ENCODE results near the gene GAA.

GAA gene

GRCh38 chr17:80104321-80104955, 3.1 kb downstream of the GAA start:
- no peak for DNase-seq (ENCODE audit: low read depth)
- TF ChIP-seq CTCF (conservative IDR thresholded peaks at IDR 0.05; ENCODE audit: control insufficient read depth, insufficient read depth, low read depth, low read length): no peak
- no peak overlapping the region for H3K4me3 ChIP-seq (ENCODE audit: control insufficient read depth, low read depth, low read length)

- H3K4me3 ChIP-seq (ENCODE audit: control insufficient read depth, low read depth, low read length): no peak overlapping the region
- no peak for DNase-seq (ENCODE audit: low read depth)
- TF ChIP-seq CTCF (conservative IDR thresholded peaks at IDR 0.05; ENCODE audit: control insufficient read depth, insufficient read depth, low read depth, low read length): no peak
Measured at GRCh38 chr17:80104956-80105375, 3.6 kb downstream of the GAA start.

- no peak overlapping the region for H3K4me3 ChIP-seq (ENCODE audit: control insufficient read depth, low read depth, low read length)
- DNase-seq (ENCODE audit: low read depth): no peak
Measured at GRCh38 chr17:80105762-80106161, 4.4 kb downstream of the GAA start.

GRCh38 chr17:80106176-80106575, 4.8 kb downstream of the GAA start:
- no peak for TF ChIP-seq CTCF (conservative IDR thresholded peaks at IDR 0.05; ENCODE audit: control insufficient read depth, insufficient read depth, low read depth, low read length)
- H3K4me3 ChIP-seq (ENCODE audit: control insufficient read depth, low read depth, low read length): no peak overlapping the region
- no peak for DNase-seq (ENCODE audit: low read depth)

More at GRCh38 chr17:80105762-80106161, 4.4 kb downstream of the GAA start:
- no peak for TF ChIP-seq CTCF (conservative IDR thresholded peaks at IDR 0.05; ENCODE audit: control insufficient read depth, insufficient read depth, low read depth, low read length)

- no peak overlapping the region for H3K4me3 ChIP-seq (ENCODE audit: control insufficient read depth, low read depth, low read length)
- no peak for DNase-seq (ENCODE audit: low read depth)
- no peak for TF ChIP-seq CTCF (conservative IDR thresholded peaks at IDR 0.05; ENCODE audit: control insufficient read depth, insufficient read depth, low read depth, low read length)
Measured at GRCh38 chr17:80106751-80107150, 5.4 kb downstream of the GAA start.

GRCh38 chr17:80107231-80108021, 6.0 kb downstream of the GAA start:
- no peak for DNase-seq (ENCODE audit: low read depth)
- no peak overlapping the region for H3K4me3 ChIP-seq (ENCODE audit: control insufficient read depth, low read depth, low read length)
- TF ChIP-seq CTCF (conservative IDR thresholded peaks at IDR 0.05; ENCODE audit: control insufficient read depth, insufficient read depth, low read depth, low read length): no peak

All from fibroblast of mammary gland (primary cell).